Endothelial cell (in vitro differentiated cells): ENCODE data around the gene ATP2C2. TPM values are rescaled to one million over a fixed set of nuclear protein-coding genes. Genes with fewer than 3 reads are reported as not detected.

ENCODE experiments used
- DNase-seq: peaks from one replicate; pipeline ENCODE4 v3.0.0; 2021; ENCODE audit warnings: low spot score
- H3K27ac Mint-ChIP-seq: one replicate; pipeline ENCODE4 v1.8.0; 2021; ENCODE audit warnings: mixed read lengths, inconsistent platforms; ENCODE audit not compliant: unreplicated experiment
- H3K27me3 Mint-ChIP-seq: one replicate; pipeline ENCODE4 v1.8.0; 2021; ENCODE audit warnings: mild to moderate bottlenecking, moderate library complexity, mixed read lengths, inconsistent platforms; ENCODE audit not compliant: unreplicated experiment
- H3K36me3 Mint-ChIP-seq: one replicate; pipeline ENCODE4 v1.8.0; 2021; ENCODE audit warnings: mild to moderate bottlenecking, low read depth, mixed read lengths, inconsistent platforms; ENCODE audit not compliant: unreplicated experiment
- H3K4me1 Mint-ChIP-seq: one replicate; pipeline ENCODE4 v1.8.0; 2021; ENCODE audit warnings: mild to moderate bottlenecking, mixed read lengths, inconsistent platforms; ENCODE audit not compliant: unreplicated experiment
- H3K4me3 Mint-ChIP-seq: one replicate; pipeline ENCODE4 v1.8.0; 2021; ENCODE audit warnings: mild to moderate bottlenecking, mixed read lengths, inconsistent platforms; ENCODE audit not compliant: unreplicated experiment
- H3K9me3 Mint-ChIP-seq: one replicate; pipeline ENCODE4 v1.8.0; 2021; ENCODE audit warnings: mixed read lengths, inconsistent platforms; ENCODE audit not compliant: unreplicated experiment
- total RNA-seq: library from RNA; stranded (reverse); fragmentation: NEBNext Ultra II Directional; extraction: Animal tissue kit (Norgen Biotek cat#: 25700); gene quantifications from one replicate; pipeline ENCODE4 v1.2.1, GENCODE V29; 2021; ENCODE audit not compliant: unreplicated experiment
- TF ChIP-seq, protein P1 (sequence below): fragments of 200-600 bp; sonication (generic); IDR thresholded peaks from one replicate; pipeline ENCODE4 v1.5.0; 2021; ENCODE audit warnings: antibody characterized with exemption; ENCODE audit not compliant: unreplicated experiment

The ATP2C2 gene
- total RNA-seq, 1 donor from 2014 or later, result 2.7 TPM

DNA sequence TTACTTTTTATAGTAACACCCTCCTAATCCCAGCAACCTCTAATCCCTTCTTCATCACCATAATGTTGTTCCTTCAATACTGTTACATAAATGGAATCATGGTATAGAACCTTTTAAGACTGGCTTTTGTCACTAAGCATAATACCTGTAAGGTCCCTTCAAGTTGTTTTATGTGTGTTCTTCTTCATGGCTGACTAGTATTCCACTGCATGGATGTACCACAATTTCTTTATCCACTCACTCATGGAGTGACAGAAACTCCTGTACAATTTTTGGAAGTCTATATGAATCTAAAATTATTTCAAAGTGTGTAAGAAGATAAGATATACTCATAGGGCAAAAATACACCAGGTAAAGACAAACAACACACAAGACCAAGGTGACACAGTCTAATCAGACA lies 99.4 kb downstream of the ATP2C2 start:
- Mint-ChIP-seq H3K4me3 (peak overlapping the region; percentile 83), H3K36me3 (peaks cover 33% of the 10 kb centered on the region), H3K9me3 (peaks cover 9% of the 10 kb centered on the region), H3K27ac (no peak overlapping the region), H3K27me3 (peaks cover 4% of the 10 kb centered on the region), H3K4me1 (no peaks in the 10 kb centered on the region)
- TF ChIP-seq, protein P1, sequence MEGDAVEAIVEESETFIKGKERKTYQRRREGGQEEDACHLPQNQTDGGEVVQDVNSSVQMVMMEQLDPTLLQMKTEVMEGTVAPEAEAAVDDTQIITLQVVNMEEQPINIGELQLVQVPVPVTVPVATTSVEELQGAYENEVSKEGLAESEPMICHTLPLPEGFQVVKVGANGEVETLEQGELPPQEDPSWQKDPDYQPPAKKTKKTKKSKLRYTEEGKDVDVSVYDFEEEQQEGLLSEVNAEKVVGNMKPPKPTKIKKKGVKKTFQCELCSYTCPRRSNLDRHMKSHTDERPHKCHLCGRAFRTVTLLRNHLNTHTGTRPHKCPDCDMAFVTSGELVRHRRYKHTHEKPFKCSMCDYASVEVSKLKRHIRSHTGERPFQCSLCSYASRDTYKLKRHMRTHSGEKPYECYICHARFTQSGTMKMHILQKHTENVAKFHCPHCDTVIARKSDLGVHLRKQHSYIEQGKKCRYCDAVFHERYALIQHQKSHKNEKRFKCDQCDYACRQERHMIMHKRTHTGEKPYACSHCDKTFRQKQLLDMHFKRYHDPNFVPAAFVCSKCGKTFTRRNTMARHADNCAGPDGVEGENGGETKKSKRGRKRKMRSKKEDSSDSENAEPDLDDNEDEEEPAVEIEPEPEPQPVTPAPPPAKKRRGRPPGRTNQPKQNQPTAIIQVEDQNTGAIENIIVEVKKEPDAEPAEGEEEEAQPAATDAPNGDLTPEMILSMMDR, result no peak
- no peak for DNase-seq

DNA sequence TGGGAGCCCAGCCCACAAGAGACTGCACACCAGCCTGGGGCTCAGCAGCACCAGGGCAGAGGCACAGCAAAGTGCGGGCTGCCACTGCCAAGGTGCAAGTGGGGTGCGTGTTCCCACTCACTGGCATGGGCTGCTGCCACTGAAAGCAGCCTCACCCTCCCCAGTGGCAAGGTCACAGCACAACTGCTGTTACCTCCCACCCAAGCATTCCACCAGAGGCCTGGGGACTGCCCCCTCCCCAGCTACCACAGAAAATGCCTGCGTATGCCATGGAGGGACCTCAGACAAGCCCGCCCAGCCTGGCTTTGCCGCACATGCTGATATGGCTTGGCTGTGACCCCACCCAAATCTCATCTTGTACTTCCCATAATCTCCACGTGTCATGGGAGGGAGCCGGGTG lies 103.0 kb downstream of the ATP2C2 start:
- peaks cover 9% of the 10 kb centered on the region for H3K9me3 Mint-ChIP-seq
- no peaks in the 10 kb centered on the region for H3K27me3 Mint-ChIP-seq
- no peak overlapping the region for H3K27ac Mint-ChIP-seq
- H3K4me3 Mint-ChIP-seq, result no peak overlapping the region
- H3K4me1 Mint-ChIP-seq, result no peaks in the 10 kb centered on the region
- TF ChIP-seq, protein P1, result no peak
- H3K36me3 Mint-ChIP-seq, result peaks cover 28% of the 10 kb centered on the region
- DNase-seq, result no peak

DNA sequence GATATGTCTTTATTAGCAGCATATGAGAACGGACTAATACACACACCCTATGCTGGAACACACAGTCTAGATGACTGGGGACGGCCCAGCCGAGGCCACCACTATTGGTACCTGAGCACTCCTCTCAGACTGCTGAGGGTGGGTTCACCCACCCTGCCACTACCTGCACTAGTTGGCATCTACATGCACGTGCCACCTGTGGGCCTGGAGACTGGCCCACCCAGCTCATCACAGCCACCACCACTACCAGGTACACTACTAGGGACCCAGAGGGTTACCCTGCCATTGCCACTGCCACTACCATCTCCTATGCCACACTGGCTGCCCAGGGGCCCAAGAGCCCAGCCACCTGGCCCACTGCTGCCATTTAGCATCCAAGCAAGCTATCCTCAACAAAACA lies 103.6 kb downstream of the ATP2C2 start:
- no peaks in the 10 kb centered on the region for H3K27me3 Mint-ChIP-seq
- TF ChIP-seq, protein P1, result no peak
- H3K4me1 Mint-ChIP-seq, result no peaks in the 10 kb centered on the region
- no peak for DNase-seq
- H3K4me3 Mint-ChIP-seq, result no peak overlapping the region
- H3K36me3 Mint-ChIP-seq, result peaks cover 22% of the 10 kb centered on the region
- H3K27ac Mint-ChIP-seq, result no peak overlapping the region
- peaks cover 9% of the 10 kb centered on the region for H3K9me3 Mint-ChIP-seq

DNA sequence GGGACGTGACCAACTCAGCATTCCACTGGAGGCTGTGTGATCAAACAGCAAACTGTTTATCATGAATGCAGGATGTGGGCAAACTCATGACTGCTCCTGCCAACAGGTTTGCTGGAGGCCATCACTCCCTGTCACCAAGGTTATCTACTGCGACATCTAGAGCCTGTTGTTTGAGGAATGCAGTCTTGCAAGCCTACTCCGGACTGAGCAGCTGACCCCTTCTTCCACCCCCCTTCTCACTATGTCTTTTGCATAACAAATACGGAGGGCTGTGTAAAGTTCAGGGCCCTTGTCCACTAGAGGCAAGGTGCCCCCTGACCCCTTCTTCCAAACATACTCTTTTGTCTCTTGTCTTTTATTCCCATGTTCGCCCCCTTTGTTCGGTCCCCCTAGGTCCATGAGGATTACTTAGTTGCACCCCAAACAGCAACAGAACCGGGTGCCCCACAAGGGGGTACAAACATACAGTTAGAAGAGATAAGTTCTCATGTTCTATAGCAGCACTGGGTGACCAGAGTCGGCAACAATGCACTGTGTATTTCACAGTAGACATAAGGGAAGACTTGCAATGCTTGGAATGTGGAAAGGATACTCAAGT lies 107.4 kb downstream of the ATP2C2 start:
- H3K36me3 Mint-ChIP-seq, result peaks cover 22% of the 10 kb centered on the region
- no peaks in the 10 kb centered on the region for H3K9me3 Mint-ChIP-seq
- H3K4me3 Mint-ChIP-seq, result no peak overlapping the region
- H3K27ac Mint-ChIP-seq, result no peak overlapping the region
- TF ChIP-seq, protein P1, result no peak
- peaks cover 7% of the 10 kb centered on the region for H3K27me3 Mint-ChIP-seq
- no peak for DNase-seq
- no peaks in the 10 kb centered on the region for H3K4me1 Mint-ChIP-seq

DNA sequence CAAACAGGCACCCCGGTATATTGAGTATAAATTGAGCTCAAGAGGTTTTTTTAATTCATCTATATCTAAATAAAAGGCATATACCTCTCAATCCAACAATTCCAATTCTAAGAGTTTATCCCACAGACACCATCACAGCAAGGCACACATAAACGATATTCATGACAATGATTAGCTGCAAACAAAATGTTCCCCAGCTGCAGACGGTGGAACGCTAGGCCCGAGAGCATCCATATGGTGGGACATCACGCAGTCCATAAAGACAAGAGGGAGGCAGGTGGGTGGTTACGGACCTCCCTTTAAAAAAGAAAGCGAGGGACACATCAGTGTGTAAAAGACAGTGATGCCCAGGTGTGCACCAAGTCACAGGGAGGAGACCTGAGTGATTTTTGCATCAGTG lies 108.1 kb downstream of the ATP2C2 start:
- no peak overlapping the region for H3K4me3 Mint-ChIP-seq

More for the DNA sequence above, 108.1 kb downstream of the ATP2C2 start:
- Mint-ChIP-seq H3K4me1 (no peaks in the 10 kb centered on the region), H3K36me3 (peaks cover 22% of the 10 kb centered on the region), H3K9me3 (no peaks in the 10 kb centered on the region), H3K27ac (no peak overlapping the region), H3K27me3 (peaks cover 7% of the 10 kb centered on the region)
- TF ChIP-seq, protein P1, result no peak
- DNase-seq, result no peak
